Measurements from ENCODE around the gene TTC4.

DNA sequence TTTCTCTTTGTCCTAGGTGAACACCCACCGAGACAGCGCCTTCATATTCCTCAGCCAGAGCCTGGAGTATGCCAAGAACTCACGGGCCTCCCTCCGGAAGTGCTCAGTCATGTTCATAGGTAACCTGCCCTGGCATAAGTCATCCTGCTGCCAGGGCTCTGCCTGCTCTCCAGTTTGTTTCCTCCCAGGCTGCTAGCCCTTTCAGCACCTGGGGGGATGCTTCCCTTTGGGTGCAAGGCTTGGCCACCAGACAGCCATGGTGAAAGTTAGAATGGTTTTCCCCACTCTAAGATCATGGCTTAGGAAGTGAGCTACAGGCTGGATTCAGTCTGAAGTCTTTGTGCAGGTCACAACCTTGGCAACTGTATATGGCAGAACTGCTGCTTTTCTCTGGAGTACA, 9.2 kb upstream of the TTC4 start:
- TF ChIP-seq, protein P1, sequence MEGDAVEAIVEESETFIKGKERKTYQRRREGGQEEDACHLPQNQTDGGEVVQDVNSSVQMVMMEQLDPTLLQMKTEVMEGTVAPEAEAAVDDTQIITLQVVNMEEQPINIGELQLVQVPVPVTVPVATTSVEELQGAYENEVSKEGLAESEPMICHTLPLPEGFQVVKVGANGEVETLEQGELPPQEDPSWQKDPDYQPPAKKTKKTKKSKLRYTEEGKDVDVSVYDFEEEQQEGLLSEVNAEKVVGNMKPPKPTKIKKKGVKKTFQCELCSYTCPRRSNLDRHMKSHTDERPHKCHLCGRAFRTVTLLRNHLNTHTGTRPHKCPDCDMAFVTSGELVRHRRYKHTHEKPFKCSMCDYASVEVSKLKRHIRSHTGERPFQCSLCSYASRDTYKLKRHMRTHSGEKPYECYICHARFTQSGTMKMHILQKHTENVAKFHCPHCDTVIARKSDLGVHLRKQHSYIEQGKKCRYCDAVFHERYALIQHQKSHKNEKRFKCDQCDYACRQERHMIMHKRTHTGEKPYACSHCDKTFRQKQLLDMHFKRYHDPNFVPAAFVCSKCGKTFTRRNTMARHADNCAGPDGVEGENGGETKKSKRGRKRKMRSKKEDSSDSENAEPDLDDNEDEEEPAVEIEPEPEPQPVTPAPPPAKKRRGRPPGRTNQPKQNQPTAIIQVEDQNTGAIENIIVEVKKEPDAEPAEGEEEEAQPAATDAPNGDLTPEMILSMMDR (conservative IDR thresholded peaks at IDR 0.05 in 1 of 2, IDR thresholded peaks at IDR 0.05 in 1 of 2; ENCODE audit: extremely low read depth in 1 of 2, insufficient read depth in 1 of 2, low read depth in 1 of 2, low read length in 2 of 2) = no peak
- TF ChIP-seq EZH2 (IDR thresholded peaks at IDR 0.05; ENCODE audit: borderline replicate concordance, low read length) = no peak
